OCI-LY1 (cell line): ENCODE results near the gene CEP162.

ENCODE experiments used
- EZH2 ChIP-seq: fragments of 200-600 bp; sonication (generic), shearing (Covaris generic); IDR thresholded peaks from 2 replicates; pipeline ENCODE4 v1.8.0; 2017; ENCODE audit warnings: borderline replicate concordance, mixed run types, mild to moderate bottlenecking, antibody characterized with exemption, low read length, moderate library complexity, mixed read lengths
- TF ChIP-seq, protein P1 (sequence below): fragments of 200-600 bp; sonication (generic), shearing (Covaris generic); IDR thresholded peaks from 2 replicates; pipeline ENCODE4 v1.5.1; 2017; ENCODE audit warnings: mild to moderate bottlenecking, antibody characterized with exemption, low read length, moderate library complexity, mixed read lengths

DNA sequence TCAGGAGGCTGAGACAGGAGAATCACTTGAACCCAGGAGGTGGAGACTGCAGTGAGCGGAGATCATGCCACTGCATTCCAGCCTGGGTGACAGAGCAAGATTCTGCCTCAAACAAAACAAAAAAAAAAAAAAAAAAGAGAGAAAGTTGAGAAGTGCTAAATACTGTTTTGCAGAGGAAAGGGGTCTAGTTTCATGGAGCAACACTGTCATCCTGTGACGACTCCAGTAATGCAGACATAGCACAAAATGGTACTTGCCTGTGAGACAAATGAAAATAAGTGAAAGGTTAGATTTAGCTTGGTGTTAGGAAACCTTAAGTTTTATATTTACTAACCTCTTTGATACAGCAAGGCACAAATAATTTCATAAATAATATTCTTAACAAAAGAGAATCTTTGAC lies 29.7 kb downstream of the CEP162 start:
- no peak for TF ChIP-seq EZH2
- TF ChIP-seq, protein P1, sequence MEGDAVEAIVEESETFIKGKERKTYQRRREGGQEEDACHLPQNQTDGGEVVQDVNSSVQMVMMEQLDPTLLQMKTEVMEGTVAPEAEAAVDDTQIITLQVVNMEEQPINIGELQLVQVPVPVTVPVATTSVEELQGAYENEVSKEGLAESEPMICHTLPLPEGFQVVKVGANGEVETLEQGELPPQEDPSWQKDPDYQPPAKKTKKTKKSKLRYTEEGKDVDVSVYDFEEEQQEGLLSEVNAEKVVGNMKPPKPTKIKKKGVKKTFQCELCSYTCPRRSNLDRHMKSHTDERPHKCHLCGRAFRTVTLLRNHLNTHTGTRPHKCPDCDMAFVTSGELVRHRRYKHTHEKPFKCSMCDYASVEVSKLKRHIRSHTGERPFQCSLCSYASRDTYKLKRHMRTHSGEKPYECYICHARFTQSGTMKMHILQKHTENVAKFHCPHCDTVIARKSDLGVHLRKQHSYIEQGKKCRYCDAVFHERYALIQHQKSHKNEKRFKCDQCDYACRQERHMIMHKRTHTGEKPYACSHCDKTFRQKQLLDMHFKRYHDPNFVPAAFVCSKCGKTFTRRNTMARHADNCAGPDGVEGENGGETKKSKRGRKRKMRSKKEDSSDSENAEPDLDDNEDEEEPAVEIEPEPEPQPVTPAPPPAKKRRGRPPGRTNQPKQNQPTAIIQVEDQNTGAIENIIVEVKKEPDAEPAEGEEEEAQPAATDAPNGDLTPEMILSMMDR, result no peak
